ENCODE data around the gene GALNS.

DNA sequence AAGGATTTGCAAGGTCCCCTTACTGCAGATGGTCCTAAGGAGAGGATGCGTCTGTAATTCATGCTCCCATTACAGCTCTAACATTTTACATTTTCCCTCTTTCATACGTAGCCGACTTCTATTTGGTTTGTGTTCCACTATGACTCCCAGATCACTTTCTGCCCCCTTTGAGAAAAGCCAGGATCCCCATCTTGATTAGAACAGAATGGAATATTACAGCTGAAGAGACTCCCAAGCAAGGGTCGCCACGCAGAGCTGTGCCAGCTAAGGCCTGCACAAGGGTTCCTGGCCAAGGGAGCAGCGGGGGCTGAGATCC lies 56.5 kb downstream of the GALNS start:
- TF ChIP-seq, protein P1, sequence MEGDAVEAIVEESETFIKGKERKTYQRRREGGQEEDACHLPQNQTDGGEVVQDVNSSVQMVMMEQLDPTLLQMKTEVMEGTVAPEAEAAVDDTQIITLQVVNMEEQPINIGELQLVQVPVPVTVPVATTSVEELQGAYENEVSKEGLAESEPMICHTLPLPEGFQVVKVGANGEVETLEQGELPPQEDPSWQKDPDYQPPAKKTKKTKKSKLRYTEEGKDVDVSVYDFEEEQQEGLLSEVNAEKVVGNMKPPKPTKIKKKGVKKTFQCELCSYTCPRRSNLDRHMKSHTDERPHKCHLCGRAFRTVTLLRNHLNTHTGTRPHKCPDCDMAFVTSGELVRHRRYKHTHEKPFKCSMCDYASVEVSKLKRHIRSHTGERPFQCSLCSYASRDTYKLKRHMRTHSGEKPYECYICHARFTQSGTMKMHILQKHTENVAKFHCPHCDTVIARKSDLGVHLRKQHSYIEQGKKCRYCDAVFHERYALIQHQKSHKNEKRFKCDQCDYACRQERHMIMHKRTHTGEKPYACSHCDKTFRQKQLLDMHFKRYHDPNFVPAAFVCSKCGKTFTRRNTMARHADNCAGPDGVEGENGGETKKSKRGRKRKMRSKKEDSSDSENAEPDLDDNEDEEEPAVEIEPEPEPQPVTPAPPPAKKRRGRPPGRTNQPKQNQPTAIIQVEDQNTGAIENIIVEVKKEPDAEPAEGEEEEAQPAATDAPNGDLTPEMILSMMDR (IDR thresholded peaks at IDR 0.05): no peak
- TF ChIP-seq EZH2 (IDR thresholded peaks at IDR 0.05; ENCODE audit: borderline replicate concordance, insufficient read depth, low read depth, low read length, poor library complexity, severe bottlenecking): no peak

Data from B cell (primary cell).